Activated naive CD8-positive, alpha-beta T cell treated with anti-CD3 and anti-CD28 coated beads for 36 hours (primary cell): ENCODE results near the gene GNG3. TPM values are rescaled to one million over a fixed set of nuclear protein-coding genes. Genes with fewer than 3 reads are reported as not detected.
"Not testable (repeated sequence)": the region's sequence is repeated elsewhere in the genome, so short reads cannot be mapped to it uniquely, and the experiment has no call there.

Source experiments
- DNase-seq: peaks from one replicate; pipeline ENCODE4 v3.0.0; 2021
- H3K27ac Mint-ChIP-seq: one replicate; pipeline ENCODE4 v1.8.0; 2022; ENCODE audit warnings: mild to moderate bottlenecking, moderate library complexity, mixed read lengths
- H3K27me3 Mint-ChIP-seq: one replicate; pipeline ENCODE4 v1.8.0; 2022; ENCODE audit warnings: mild to moderate bottlenecking, mixed read lengths
- H3K36me3 Mint-ChIP-seq: one replicate; pipeline ENCODE4 v1.8.0; 2021; ENCODE audit warnings: mild to moderate bottlenecking, mixed read lengths
- H3K4me1 Mint-ChIP-seq: one replicate; pipeline ENCODE4 v1.8.0; 2021; ENCODE audit warnings: mixed read lengths
- H3K4me3 Mint-ChIP-seq: one replicate; pipeline ENCODE4 v1.8.0; 2022; ENCODE audit warnings: mild to moderate bottlenecking, moderate library complexity, mixed read lengths
- H3K9me3 Mint-ChIP-seq: one replicate; pipeline ENCODE4 v1.8.0; 2022; ENCODE audit warnings: mixed read lengths
- total RNA-seq, 2 experiments: library from RNA; stranded (reverse); gene quantifications; one replicate each; pipeline ENCODE4 v1.2.3, GENCODE V29; 2021

Gene GNG3
- total RNA-seq, 2 experiments from 2014 or later, result not detected

DNA sequence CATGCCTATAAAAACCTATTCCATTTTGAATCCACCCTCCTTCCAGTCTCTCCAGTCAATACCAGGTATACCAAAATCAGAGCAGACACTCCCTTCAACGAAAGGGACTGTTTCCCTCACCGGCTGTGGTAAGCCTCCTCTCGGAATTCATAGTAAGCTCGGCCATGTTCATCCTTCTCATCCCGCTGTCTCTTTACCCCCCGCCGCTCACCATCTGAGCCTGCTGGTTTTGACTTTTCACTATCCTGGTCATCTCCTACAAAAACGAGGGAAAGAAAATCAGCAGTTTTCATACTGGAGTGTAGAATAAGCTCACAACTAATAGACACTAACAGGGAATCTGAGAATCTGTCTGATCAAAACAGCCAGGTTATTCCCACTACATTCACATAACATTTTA lies 16.7 kb downstream of the GNG3 start:
- peaks cover 37% of the 10 kb centered on the region for H3K4me1 Mint-ChIP-seq
- peak overlapping the region; percentile 99 for H3K4me3 Mint-ChIP-seq

DNA sequence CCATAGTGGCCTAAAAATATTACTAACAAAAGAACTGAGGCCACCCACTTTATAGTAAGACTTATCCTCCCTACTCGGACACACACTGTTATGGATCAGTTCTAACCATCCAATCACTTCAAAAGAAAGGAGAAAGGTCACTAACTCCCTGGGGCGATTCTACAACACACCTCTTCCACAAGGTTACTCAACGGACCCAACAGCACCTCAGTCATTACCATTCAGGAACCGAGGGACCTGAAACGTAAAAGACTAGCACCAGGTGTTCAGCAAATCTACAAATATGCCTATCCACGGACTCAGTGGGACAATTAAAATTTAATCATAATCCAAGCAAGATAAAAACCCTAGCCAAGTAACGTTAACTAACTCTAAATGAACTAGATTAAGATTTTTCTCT lies 18.2 kb downstream of the GNG3 start:
- peaks cover 53% of the 10 kb centered on the region for H3K36me3 Mint-ChIP-seq
- H3K27me3 Mint-ChIP-seq, result peaks cover 3% of the 10 kb centered on the region
- H3K9me3 Mint-ChIP-seq, result no peaks in the 10 kb centered on the region
- peak overlapping the region; percentile 99 for H3K4me3 Mint-ChIP-seq
- DNase-seq, result no peak
- H3K27ac Mint-ChIP-seq, result peak overlapping the region; percentile 98
- peaks cover 34% of the 10 kb centered on the region for H3K4me1 Mint-ChIP-seq

More for the DNA sequence above, 16.7 kb downstream of the GNG3 start:
- Mint-ChIP-seq H3K36me3 (peaks cover 65% of the 10 kb centered on the region), H3K27me3 (peaks cover 3% of the 10 kb centered on the region), H3K9me3 (no peaks in the 10 kb centered on the region), H3K27ac (peak overlapping the region; percentile 36)
- no peak for DNase-seq

DNA sequence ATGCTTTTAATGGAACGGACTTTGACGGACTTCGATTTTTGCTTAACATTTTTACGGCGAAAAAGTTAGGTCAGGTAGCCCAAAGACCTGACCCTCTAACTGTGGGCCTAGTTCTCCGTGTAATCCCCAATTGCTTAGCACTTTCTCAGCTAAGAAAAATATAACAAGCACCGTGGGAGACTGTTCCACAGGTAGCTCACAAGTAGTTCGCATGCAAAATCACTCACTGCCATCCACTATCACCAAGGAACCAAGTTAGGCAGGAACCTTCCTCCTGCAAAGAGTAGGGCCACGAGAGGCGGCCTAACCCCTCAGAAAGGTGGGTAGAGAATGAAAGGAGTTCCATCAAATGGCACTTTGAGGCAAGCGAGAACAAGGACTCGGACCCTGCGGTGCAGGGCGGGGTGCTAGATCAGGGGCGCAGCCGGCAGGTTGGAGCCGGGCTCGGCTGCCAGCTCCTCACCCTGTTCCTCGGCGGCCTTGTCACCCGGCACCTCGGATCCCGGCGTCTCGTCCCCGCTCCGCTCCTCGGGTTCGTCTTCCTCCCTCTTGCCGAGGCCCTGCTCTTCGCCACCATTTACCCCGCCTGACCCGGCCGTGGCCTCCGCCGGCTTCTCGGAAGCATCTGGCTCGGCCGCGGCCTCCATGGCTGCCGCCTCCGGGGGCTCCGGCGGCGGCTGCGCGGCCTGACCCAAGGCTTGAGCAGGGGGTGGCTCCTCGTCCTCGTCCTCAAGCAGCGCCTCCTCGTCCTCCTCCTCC lies 18.9 kb downstream of the GNG3 start:
- Mint-ChIP-seq H3K27me3 (peaks cover 3% of the 10 kb centered on the region), H3K4me3 (peak overlapping the region; percentile 99), H3K36me3 (peaks cover 54% of the 10 kb centered on the region), H3K9me3 (no peaks in the 10 kb centered on the region), H3K27ac (peak overlapping the region; percentile 98), H3K4me1 (peaks cover 37% of the 10 kb centered on the region)
- no peak for DNase-seq

- Mint-ChIP-seq H3K27ac (peak overlapping the region; percentile 98), H3K9me3 (no peaks in the 10 kb centered on the region), H3K4me3 (peak overlapping the region; percentile 99), H3K36me3 (peaks cover 52% of the 10 kb centered on the region), H3K27me3 (peaks cover 3% of the 10 kb centered on the region), H3K4me1 (peaks cover 36% of the 10 kb centered on the region)
- no peak for DNase-seq
These were observed 19.4 kb downstream of the GNG3 start for GRCh38 chr11:62726915-62727164.

DNA sequence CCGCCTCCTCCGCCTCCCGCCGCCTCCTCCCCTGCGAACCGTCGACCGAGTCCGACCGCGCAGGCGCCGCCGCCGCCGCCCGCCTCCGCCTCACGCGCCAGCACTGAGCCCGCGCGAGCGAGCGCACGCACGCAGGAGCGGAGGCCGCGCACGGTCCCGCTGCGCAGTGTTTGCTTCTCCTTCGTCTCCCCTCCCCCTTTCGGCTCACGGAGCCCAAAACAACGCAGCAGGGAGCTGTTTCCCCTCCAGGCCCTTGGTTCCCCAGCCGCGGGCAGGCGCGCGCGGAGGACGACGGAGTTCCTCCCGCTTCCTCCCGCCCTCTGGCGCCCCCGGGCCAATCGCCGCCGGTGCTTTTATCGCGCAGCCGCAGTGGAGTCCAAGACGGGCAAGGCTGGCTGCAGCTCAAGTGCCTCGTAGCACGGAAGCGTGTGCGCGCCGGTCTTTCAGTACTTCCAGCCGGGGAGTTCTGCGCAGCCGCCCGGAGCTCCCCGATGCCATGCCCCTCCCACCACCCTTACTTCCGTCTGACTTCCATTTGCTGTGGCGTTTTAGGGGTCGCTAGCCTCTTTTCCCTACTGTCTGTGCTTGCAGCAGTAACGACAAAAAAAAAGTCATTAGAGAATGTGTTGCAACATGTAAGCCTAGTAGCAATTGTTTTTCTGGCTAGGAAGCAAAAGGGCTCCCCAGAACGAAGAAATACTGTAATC lies 19.8 kb downstream of the GNG3 start, which contains the start of gene HNRNPUL2:
Gene HNRNPUL2, minus strand, starts transcription at position 293 of the 707 bp plus-strand sequence. CDS start 301 bp downstream, outside the sequence.
- Mint-ChIP-seq H3K27ac (peak within 1 kb of the TSS; percentile 98), H3K4me1 (peaks cover 32% of the 10 kb centered on the region), H3K36me3 (peaks cover 47% of the 10 kb centered on the region), H3K9me3 (no peaks in the 10 kb centered on the region), H3K4me3 (peak within 1 kb of the TSS; percentile 99), H3K27me3 (peaks cover 3% of the 10 kb centered on the region)
- DNase-seq, result peak; percentile 100

- H3K4me1 Mint-ChIP-seq, result peaks cover 30% of the 10 kb centered on the region
- no peaks in the 10 kb centered on the region for H3K9me3 Mint-ChIP-seq
- H3K36me3 Mint-ChIP-seq, result peaks cover 42% of the 10 kb centered on the region
These were observed 20.3 kb downstream of the GNG3 start for GRCh38 chr11:62727872-62728170.

GRCh38 chr11:62728171-62728988 lies 20.9 kb downstream of the GNG3 start, which contains the start of gene TTC9C:
Gene TTC9C, plus strand, starts transcription at chr11:62728486. Its CDS starts 363 bp downstream, at chr11:62728849.
- H3K4me3 Mint-ChIP-seq, result peak within 1 kb of the TSS; percentile 99
- peak; percentile 77 for DNase-seq
- H3K36me3 Mint-ChIP-seq, result peaks cover 41% of the 10 kb centered on the region
- H3K4me1 Mint-ChIP-seq, result peaks cover 33% of the 10 kb centered on the region
- peaks cover 3% of the 10 kb centered on the region for H3K27me3 Mint-ChIP-seq
- H3K27ac Mint-ChIP-seq, result peak within 1 kb of the TSS; percentile 98
- H3K9me3 Mint-ChIP-seq, result no peaks in the 10 kb centered on the region

More at GRCh38 chr11:62727872-62728170, 20.3 kb downstream of the GNG3 start:
- H3K27ac Mint-ChIP-seq, result peak overlapping the region; percentile 98
- H3K4me3 Mint-ChIP-seq, result peak overlapping the region; percentile 99
- DNase-seq, result peak; percentile 81
- peaks cover 3% of the 10 kb centered on the region for H3K27me3 Mint-ChIP-seq

- DNase-seq, H3K27ac Mint-ChIP-seq, H3K9me3 Mint-ChIP-seq, H3K27me3 Mint-ChIP-seq: not testable (repeated sequence)
- Mint-ChIP-seq H3K4me1 (peaks cover 20% of the 10 kb centered on the region), H3K4me3 (peak overlapping the region; percentile 99), H3K36me3 (peaks cover 25% of the 10 kb centered on the region)
These were observed 22.6 kb downstream of the GNG3 start for GRCh38 chr11:62730076-62730475.

GRCh38 chr11:62732830-62733229 lies 25.4 kb downstream of the GNG3 start:
- H3K27ac Mint-ChIP-seq, result no peak overlapping the region
- no peaks in the 10 kb centered on the region for H3K27me3 Mint-ChIP-seq
- peaks cover 16% of the 10 kb centered on the region for H3K4me1 Mint-ChIP-seq
- H3K36me3 Mint-ChIP-seq, result peaks cover 7% of the 10 kb centered on the region
- H3K9me3 Mint-ChIP-seq, result no peaks in the 10 kb centered on the region
- H3K4me3 Mint-ChIP-seq, result no peak overlapping the region
- DNase-seq, result no peak

DNA sequence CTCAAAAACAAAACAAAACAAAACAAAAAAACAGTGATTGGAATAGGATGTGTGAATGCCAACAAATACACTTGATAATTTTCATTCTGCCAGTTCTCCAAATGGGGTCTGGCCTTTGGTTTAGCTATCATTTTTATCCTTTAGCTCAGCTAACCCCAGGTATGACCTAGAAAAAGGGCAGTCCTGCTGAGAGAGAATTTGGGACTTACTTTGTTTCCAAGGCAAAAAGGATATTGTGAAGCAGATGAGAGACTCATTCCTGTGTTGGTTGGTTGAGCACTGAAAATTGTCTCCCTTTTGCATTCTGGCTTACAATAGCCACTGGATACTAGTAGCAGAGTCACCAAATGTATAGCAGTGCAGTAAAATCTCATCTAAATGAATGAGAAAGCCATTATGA lies 29.7 kb downstream of the GNG3 start:
- DNase-seq, result no peak
- H3K27ac Mint-ChIP-seq, result no peak overlapping the region
- H3K4me1 Mint-ChIP-seq, result peaks cover 8% of the 10 kb centered on the region
- no peak overlapping the region for H3K4me3 Mint-ChIP-seq
- H3K36me3 Mint-ChIP-seq, result peaks cover 4% of the 10 kb centered on the region
- no peaks in the 10 kb centered on the region for H3K27me3 Mint-ChIP-seq
- no peaks in the 10 kb centered on the region for H3K9me3 Mint-ChIP-seq

DNA sequence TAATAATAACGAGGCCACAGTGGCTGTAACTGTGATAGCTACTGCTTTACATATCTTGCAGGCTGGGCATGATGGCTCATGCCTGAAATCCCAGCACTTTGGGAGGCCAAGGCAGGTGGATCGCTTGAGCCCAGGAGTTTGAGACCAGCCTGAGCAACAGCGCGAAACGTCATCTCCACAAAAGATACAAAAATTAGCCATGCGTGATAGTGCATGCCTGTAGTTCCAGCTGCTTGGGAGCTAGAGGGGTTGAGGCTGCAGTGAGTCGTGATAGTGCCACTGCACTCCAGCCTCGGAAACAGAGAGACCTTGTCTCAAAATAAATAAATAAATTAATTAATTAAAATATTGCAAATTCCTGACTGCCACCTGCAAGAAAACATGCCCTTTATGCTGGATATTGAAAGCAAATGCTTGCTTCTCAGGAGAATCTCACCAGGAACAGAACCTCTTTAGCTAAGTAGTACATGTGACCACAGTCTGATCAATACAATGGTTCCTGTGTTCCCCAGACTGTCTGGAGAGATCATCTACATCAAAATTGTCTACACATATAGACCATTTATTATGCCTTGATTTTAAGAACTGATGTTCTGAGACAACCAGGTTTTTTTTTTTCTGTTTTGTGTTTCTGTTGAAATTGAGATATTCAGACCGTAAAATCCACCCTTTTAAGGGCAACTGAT lies 40.1 kb downstream of the GNG3 start:
- Mint-ChIP-seq H3K27me3 (no peaks in the 10 kb centered on the region), H3K4me3 (no peak overlapping the region), H3K4me1 (peaks cover 14% of the 10 kb centered on the region), H3K36me3 (peaks cover 8% of the 10 kb centered on the region), H3K27ac (no peak overlapping the region), H3K9me3 (no peaks in the 10 kb centered on the region)
- no peak for DNase-seq

DNA sequence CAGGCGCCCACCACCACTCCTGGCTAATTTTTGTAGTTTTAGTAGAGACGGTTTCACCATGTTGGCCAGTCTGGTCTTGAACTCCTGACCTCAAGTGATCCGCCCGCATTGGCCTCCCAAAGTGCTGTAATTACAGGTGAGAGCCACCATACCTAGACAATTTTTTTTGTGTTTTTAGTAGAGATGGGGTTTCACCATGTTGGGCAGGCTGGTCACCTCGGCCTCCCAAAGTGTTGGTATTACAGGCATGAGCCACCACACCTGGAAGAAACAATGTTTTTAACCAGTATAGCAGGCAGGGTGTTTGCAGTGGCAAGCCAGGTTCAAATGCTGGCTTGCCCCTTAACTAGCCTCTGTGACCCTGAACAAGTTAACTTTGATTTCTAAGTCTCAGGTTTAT lies 42.5 kb downstream of the GNG3 start:
- H3K4me1 Mint-ChIP-seq, result peaks cover 19% of the 10 kb centered on the region
- H3K4me3 Mint-ChIP-seq, H3K27ac Mint-ChIP-seq: not testable (repeated sequence)

GRCh38 chr11:62752177-62752785 lies 44.8 kb downstream of the GNG3 start:
- Mint-ChIP-seq H3K27ac (no peak overlapping the region), H3K36me3 (peaks cover 8% of the 10 kb centered on the region), H3K4me3 (no peak overlapping the region)

More for the DNA sequence above, 42.5 kb downstream of the GNG3 start:
- not testable (repeated sequence) for H3K36me3 Mint-ChIP-seq, H3K27me3 Mint-ChIP-seq, DNase-seq, H3K9me3 Mint-ChIP-seq

DNA sequence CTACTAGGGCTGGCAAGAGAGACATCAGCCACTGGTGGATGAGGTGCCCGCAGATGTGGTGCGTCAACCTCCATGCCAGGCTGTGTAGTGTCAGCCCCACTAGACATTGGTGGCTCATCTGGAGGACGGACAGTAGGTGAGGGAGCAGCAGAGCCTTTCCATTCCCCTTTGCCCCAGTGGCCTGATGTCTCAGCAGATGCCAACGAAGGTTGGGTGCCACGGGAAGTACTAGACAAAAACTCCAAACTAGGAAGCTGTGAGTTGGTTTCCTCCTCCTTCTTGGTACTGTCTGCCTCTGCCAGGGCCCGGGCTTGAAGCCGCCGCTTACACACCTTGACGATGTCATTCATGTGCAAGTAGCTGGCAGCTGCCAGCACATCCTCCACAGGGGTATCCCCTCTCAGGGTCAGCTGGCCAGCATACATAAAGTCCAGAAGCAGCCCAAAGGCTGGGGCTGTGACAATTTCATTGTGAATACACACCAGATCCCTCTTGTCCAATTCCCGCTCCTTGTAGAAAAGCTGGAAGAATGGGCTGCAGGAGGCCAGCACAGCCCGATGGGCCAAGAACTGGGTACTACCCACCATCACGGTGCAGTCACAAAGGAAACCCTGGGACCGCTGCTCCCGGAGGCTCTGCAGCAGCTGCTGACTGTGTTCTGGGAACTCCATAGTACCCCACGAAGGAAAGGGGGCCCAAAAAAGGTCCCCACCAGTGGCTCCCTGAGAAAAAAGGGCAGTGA lies 45.7 kb downstream of the GNG3 start:
- H3K27ac Mint-ChIP-seq, result peak overlapping the region; percentile 98

More at GRCh38 chr11:62752177-62752785, 44.8 kb downstream of the GNG3 start:
- Mint-ChIP-seq H3K27me3 (no peaks in the 10 kb centered on the region), H3K9me3 (no peaks in the 10 kb centered on the region), H3K4me1 (peaks cover 19% of the 10 kb centered on the region)
- DNase-seq, result no peak

More for the DNA sequence above, 45.7 kb downstream of the GNG3 start:
- Mint-ChIP-seq H3K4me3 (peak overlapping the region; percentile 95), H3K9me3 (no peaks in the 10 kb centered on the region), H3K4me1 (peaks cover 19% of the 10 kb centered on the region), H3K36me3 (peaks cover 8% of the 10 kb centered on the region), H3K27me3 (no peaks in the 10 kb centered on the region)
- DNase-seq, result no peak
